Fibroblast of gingiva (primary cell): Measurements from ENCODE around the gene TPM1.
"Not testable (repeated sequence)": the region's sequence is repeated elsewhere in the genome, so short reads cannot be mapped to it uniquely, and the experiment has no call there.

ENCODE experiments used
- DNase-seq: peaks from one replicate; pipeline ENCODE4 v3.0.0-alpha.2; 2011; ENCODE audit warnings: low read depth

The TPM1 gene

GRCh38 chr15:63041974-63042876, at the start of gene TPM1:
Gene TPM1 (plus strand): TSS chr15:63042747. CDS start chr15:63042830, 83 bp downstream.
- peak; percentile 69 for DNase-seq

- no peak for DNase-seq
Measured at GRCh38 chr15:62993066-62993465, 49.5 kb upstream of the TPM1 start.

DNA sequence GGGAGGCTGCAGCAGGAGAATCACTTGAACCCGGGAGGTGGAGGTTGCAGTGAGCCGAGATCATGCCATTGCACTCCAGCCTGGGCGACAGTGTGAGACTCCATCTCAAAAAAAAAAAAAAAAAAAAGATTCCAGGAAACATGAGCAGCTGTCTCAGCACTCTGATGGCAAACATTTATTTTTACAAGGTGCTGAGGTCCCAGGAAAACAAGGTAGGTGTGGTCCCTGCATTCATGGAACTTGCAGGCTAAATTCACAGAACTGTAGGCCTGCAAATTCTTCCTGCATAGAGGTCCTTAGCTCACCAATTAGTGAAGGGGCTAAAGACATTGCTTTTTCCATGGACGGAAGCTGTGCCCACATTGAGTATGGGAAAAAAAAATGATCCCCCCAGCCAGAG, 48.9 kb upstream of the TPM1 start:
- DNase-seq = not testable (repeated sequence)

DNA sequence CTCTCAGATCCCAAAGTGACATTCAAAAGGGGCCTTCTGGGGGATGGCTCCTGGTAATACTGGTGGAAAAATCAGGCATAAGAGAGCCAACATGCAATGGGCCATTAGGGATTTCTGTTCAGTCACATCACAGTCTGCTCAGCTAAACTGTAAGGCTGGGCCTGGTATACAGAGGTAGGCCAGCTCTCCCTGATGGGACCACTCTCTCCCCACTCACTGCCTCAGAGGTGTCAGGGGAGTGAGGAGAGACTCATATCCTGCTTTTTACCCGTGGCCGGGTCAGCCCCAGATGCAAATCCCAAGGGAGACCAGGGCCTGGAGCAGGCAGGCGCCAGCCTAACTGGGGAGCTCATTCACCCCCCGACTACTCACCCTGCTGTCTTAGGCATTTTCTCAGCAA, 48.1 kb upstream of the TPM1 start:
- no peak for DNase-seq

DNA sequence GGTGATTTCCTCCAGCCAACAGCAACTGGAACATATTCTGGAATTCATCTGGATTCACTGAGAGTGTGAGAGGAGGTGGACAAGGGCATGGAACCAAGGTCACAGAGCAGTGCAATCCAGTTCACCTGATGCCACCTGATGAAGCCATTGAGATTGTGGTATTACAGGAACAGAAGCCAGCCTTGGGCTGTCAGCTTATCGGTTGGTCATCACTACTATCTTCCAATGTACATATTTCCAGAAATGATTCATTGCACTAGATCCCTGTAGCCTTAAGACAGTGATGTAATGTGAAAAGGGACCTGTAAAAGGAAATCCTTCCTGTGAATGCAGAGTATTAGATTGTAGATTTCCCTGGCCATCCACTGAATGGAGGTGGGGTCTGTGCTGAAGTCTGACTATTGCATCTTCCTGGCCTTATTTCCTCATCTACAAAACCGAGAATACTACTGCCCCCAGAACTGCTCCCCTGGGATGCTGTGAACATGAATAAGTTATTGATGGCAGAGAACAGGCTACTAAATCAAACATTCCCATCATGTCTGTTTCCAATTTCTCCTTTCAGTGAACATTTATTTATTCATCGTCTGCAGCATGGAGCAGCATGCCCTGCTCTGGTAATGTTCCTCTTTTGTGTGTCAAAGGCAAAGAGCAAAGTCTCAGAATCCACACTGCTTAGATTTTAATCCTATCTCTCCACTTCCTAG, 47.4 kb upstream of the TPM1 start:
- DNase-seq = peak; percentile 55

- no peak for DNase-seq
Measured at GRCh38 chr15:62997441-62997840, 45.1 kb upstream of the TPM1 start.

DNA sequence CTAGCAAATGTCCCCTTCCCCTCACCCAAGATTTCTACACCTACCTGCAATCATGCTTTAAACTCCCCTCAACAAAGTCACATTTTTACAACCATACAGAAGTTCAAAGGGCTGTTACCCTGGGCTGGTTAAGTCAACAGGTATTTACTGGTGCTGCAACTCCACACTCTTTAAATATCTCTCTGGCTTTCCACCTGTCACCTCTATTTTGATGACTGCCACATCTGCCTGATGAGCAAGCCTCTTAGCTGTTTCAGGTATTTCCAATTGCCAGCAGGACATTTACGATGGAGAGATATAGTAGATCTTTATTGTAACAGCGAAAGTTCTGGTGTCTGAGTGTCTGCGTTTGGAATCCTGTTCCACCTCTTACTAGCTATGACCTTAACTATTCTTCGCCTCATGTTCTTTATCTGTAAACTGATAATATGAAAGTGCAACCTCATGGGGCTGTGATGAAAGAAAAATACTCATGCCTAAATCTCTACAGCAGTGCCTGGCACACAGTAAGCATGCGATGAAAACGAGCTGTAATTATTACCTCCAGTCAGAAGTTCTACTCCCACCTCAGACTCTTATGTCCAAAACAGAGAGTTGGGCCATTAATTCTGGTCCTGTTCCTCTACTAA, 44.2 kb upstream of the TPM1 start:
- no peak for DNase-seq

GRCh38 chr15:62999178-62999577, 43.4 kb upstream of the TPM1 start:
- no peak for DNase-seq

DNA sequence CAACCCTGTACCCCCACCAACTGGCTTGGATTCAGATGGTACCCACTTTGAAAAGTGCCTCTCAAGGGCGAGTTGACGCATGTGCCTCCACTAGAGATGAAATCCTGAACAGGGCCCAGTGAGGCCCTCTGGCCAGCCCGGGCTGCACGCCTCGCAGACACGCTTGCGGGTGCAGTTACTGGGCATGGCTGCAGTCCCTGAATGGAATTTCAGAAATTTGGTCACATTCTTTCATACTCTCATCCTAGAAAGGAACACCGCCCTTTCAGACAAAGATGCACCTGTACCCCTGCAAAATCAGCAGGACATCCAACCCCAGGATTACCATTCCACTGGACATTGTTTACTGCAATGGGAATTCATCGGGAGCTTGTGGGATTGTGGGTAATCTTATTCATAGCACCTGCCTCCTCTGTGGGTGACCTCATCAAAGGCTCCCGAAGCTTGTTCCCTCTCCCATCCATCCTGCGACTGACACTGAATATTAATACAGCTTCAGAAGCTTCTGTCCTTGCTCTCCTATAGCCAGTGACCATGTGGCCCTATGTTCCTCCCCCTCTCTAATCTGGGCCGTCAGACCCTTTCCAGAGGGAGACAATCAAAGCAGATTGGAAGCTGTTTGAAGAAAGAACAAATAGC, 42.5 kb upstream of the TPM1 start:
- DNase-seq = no peak

- DNase-seq = no peak
Measured at GRCh38 chr15:63000706-63001105, 41.8 kb upstream of the TPM1 start.

DNA sequence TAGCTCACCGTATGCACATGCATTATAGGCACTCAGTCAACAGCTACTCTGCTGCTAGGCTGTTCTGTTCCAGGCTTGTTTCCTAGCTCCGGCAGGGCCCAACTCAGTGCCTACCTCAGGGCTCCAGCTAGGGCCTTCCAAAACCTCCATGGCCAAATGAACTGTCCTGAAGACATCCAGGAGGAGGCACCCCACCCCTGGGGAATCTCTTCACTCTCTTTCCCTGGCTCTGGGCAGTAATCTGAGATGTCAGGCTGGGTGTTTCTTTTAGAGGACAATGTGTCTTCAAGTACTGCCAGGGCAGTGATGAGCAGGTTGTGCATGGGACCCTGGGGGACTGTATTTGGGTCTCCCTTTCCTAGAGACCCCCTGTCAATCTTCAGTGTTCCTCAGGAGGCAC, 38.3 kb upstream of the TPM1 start:
- DNase-seq = no peak

GRCh38 chr15:63006032-63006878, 36.3 kb upstream of the TPM1 start:
- DNase-seq = no peak

DNA sequence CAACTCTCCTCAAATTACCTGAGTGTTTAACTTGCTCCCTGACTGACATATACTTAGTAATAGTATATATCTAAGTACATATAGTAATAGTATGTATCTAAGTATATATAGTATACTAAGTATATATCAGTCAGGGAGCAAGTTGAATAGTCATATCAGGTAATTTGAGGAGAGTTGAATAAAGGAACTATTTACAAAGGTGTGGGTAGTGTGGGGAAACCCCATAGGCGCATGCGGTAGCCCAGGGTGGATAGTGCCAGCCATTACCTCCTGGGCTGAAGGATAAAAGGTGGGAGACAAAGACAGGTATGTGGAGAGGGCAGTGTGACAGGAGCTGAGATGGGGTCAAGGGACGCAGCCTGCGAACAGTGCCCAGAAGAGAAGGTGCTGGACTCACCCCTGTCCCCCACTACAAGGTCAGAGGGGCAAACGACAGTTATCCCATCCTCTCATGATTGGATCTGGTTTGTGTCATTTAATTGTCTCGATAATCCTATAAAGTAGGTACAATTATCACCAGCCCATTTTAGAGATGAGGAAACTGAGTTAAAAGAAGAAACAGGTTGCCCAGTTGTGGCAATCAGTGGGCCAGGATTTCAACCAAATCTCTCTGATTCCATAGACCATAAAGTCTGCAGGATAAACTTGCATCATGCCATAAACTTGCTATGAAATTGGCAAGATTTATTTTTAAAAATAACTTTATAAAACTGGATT, 34.1 kb upstream of the TPM1 start:
- DNase-seq = no peak

GRCh38 chr15:63010386-63010785, 32.2 kb upstream of the TPM1 start:
- no peak for DNase-seq

- DNase-seq = no peak
Measured at GRCh38 chr15:63010920-63011693, 31.4 kb upstream of the TPM1 start.

DNA sequence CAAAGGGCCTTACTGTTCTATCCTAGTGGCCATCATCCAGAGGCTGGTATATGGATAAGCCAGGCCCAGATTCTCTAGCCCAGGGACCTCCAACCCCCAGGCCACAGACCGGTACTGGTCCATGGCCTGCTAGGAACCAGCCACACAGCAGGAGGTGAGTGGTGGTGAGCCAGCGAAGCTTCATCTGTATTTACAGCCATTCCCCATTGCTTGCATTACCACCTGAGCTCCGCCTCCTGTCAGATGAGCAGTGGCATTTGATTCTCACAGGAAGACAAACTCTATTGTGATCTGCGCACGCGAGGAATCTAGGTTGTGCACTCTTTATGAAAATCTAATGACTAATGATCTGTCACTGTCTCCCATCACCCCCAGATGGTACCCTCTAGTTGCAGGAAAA, 30.1 kb upstream of the TPM1 start:
- no peak for DNase-seq

GRCh38 chr15:63013052-63013808, 29.3 kb upstream of the TPM1 start:
- DNase-seq = peak; percentile 37

DNA sequence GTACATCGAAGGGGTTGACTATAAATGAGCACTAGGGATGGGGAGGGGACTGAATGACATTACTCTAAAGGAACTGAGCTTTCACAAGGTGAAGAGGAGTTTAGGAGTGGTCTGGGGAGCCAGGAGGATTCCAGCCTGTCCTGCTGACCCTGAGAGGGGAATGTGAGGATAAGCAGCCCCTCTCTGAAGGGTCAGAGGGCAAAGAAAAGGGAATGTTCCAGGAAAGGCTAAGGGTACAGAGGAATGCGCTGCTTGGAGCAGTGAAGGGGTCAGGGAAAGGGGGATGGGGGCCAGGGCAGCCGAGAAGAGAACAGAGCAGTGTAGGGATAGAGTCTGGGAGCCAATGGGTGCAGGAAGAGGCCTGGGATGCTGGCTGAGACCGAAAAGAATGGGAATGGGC, 28.0 kb upstream of the TPM1 start:
- no peak for DNase-seq

DNA sequence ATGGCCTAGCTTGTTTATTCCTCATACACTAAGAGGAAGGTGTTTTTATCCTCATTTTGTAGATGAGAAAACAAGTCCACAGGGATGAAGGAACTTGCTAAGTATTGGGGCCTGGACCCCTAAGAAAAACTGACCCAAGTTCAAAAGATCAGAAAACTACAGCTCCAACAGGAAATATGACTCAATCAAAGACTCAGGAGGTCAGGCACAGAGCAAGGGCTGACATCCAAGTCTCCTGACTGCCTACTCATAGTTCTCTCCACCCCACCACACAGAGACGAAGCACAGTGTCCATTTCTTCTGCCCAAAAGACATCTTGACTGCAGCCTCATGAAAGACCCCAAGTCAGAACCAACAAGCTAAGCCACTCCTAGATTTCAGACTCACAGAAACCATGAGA, 26.9 kb upstream of the TPM1 start:
- DNase-seq = peak; percentile 56
